Tibial nerve (tissue), 4 donors: ENCODE data around the gene INO80D.

Source experiments
- EP300 ChIP-seq, 2 donors: sonication (generic); formaldehyde crosslinking; IDR thresholded peaks; one replicate each; pipeline ENCODE4 v1.6.1; 2017; ENCODE audit warnings: antibody characterized with exemption in 2 of 2, mild to moderate bottlenecking in 1 of 2
- POLR2A ChIP-seq, 2 donors: fragments of 450-650 bp; IDR thresholded peaks; one replicate each; pipeline ENCODE4 v1.6.1; 2017; ENCODE audit warnings: antibody characterized with exemption in 2 of 2, mild to moderate bottlenecking in 2 of 2, moderate library complexity in 2 of 2
- TF ChIP-seq, protein P1 (sequence below), 5 experiments: fragments of 200-600 bp in 3 of 5; fragments of 450-650 bp in 2 of 5; sonication (generic) in 3 of 5; IDR thresholded peaks; one replicate each; pipeline ENCODE4 v1.5.1; 2016 to 2019; ENCODE audit warnings: antibody characterized with exemption in 5 of 5, mild to moderate bottlenecking in 3 of 5, moderate library complexity in 2 of 5

DNA sequence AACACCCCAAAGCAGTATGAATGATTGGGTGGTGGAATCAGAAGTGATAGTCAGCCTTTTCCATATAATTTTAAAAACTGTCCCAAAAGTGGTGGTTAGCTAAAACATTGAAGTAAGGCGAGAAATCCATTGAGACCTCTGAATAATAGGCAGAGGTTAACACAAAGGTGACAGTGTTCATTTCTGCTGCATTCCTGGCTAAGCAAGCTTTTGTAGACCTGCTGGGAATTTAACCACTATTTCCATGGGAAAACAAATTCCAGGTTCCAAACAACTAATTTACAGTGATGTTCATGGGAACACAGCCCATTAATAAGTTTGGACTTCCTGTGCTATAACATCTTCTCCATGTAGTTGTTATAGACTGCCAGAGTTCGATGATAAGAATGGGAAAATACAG is 6.3 kb upstream of the INO80D start:
- TF ChIP-seq, protein P1, sequence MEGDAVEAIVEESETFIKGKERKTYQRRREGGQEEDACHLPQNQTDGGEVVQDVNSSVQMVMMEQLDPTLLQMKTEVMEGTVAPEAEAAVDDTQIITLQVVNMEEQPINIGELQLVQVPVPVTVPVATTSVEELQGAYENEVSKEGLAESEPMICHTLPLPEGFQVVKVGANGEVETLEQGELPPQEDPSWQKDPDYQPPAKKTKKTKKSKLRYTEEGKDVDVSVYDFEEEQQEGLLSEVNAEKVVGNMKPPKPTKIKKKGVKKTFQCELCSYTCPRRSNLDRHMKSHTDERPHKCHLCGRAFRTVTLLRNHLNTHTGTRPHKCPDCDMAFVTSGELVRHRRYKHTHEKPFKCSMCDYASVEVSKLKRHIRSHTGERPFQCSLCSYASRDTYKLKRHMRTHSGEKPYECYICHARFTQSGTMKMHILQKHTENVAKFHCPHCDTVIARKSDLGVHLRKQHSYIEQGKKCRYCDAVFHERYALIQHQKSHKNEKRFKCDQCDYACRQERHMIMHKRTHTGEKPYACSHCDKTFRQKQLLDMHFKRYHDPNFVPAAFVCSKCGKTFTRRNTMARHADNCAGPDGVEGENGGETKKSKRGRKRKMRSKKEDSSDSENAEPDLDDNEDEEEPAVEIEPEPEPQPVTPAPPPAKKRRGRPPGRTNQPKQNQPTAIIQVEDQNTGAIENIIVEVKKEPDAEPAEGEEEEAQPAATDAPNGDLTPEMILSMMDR (IDR thresholded peaks at IDR 0.05): no peak
- TF ChIP-seq POLR2A (IDR thresholded peaks at IDR 0.05) (no peak), EP300 (IDR thresholded peaks at IDR 0.05) (no peak)
